ENCODE measurements around the gene TXLNB.
A peak's percentile ranks its signal among the peaks of the same experiment; 100 is the strongest.

TXLNB gene

GRCh38 chr6:139303185-139303584 is 11.4 kb upstream of the TXLNB start:
- H4K91ac ChIP-seq (ENCODE audit: low read length): no peak overlapping the region
- H3K36me3 ChIP-seq (ENCODE audit: control insufficient read depth in 1 of 2, insufficient read depth in 2 of 2, low read depth in 1 of 2, low read length in 2 of 2): no peaks in the 10 kb centered on the region
- H2BK15ac ChIP-seq (ENCODE audit: low read depth, poor library complexity, severe bottlenecking): no peak overlapping the region
- no peak overlapping the region for H2BK120ac ChIP-seq (ENCODE audit: low read depth, low read length)
- H3K9me3 ChIP-seq (ENCODE audit: control insufficient read depth, low read length): no peaks in the 10 kb centered on the region
- H3K79me1 ChIP-seq (replicated peaks; ENCODE audit: low read length, poor library complexity, severe bottlenecking): no peaks in the 10 kb centered on the region
- no peak overlapping the region for H3K27ac ChIP-seq (ENCODE audit: low read length, poor library complexity, severe bottlenecking)
- H3K27me3 ChIP-seq (ENCODE audit: control insufficient read depth in 1 of 2, insufficient read depth in 1 of 2, low read length in 2 of 2): no peaks in the 10 kb centered on the region
- no peak overlapping the region for H3K18ac ChIP-seq (ENCODE audit: low read depth in 1 of 2, low read length in 2 of 2)
- no peak overlapping the region for H2AK5ac ChIP-seq (ENCODE audit: low read length, severe bottlenecking)
- no peak overlapping the region for H2AFZ ChIP-seq (ENCODE audit: low read depth, low read length)
- no peak overlapping the region for H3K23ac ChIP-seq (ENCODE audit: low read length in 2 of 2)
- peak; percentile 53 for DNase-seq
- no peak overlapping the region for H4K8ac ChIP-seq (ENCODE audit: low read length)
- H2BK12ac ChIP-seq (ENCODE audit: low read length in 2 of 2): no peak overlapping the region
- H3K9ac ChIP-seq (ENCODE audit: low read length): no peak overlapping the region
- H3K4ac ChIP-seq (ENCODE audit: low read depth in 1 of 2, low read length in 2 of 2): no peak overlapping the region
- WGBS: no CpG with 5 or more reads among the region's 2 CpGs
- H3K4me3 ChIP-seq (ENCODE audit: insufficient read depth in 1 of 2, low read depth in 1 of 2, low read length in 2 of 2): no peak overlapping the region
- H3K4me2 ChIP-seq (ENCODE audit: low read length, poor library complexity, severe bottlenecking): no peak overlapping the region
- no peak overlapping the region for H2BK5ac ChIP-seq (ENCODE audit: low read depth, low read length, poor library complexity, severe bottlenecking)
- H3K4me1 ChIP-seq (ENCODE audit: control insufficient read depth, insufficient read depth, low read depth, low read length): no peaks in the 10 kb centered on the region
- no peak overlapping the region for H3K14ac ChIP-seq (ENCODE audit: low read length in 2 of 2)

- H3K4ac ChIP-seq (ENCODE audit: low read depth in 1 of 2, low read length in 2 of 2): no peak overlapping the region
- no peaks in the 10 kb centered on the region for H3K27me3 ChIP-seq (ENCODE audit: control insufficient read depth in 1 of 2, insufficient read depth in 1 of 2, low read length in 2 of 2)
- no peak overlapping the region for H3K27ac ChIP-seq (ENCODE audit: low read length, poor library complexity, severe bottlenecking)
Observed at GRCh38 chr6:139297921-139298320, 6.1 kb upstream of the TXLNB start.

GRCh38 chr6:139296927-139297326 is 5.1 kb upstream of the TXLNB start:
- Histone ChIP-seq H3K18ac (ENCODE audit: low read depth in 1 of 2, low read length in 2 of 2) (peak overlapping the region in 1 of 2 experiments; percentile 37), H3K14ac (ENCODE audit: low read length in 2 of 2) (no peak overlapping the region), H2BK5ac (ENCODE audit: low read depth, low read length, poor library complexity, severe bottlenecking) (no peak overlapping the region), H4K8ac (ENCODE audit: low read length) (peak overlapping the region; percentile 38), H3K9ac (ENCODE audit: low read length) (no peak overlapping the region), H3K9me3 (ENCODE audit: control insufficient read depth, low read length) (no peaks in the 10 kb centered on the region), H2AFZ (ENCODE audit: low read depth, low read length) (no peak overlapping the region), H3K4me2 (ENCODE audit: low read length, poor library complexity, severe bottlenecking) (no peak overlapping the region), H3K23ac (ENCODE audit: low read length in 2 of 2) (no peak overlapping the region), H3K27ac (ENCODE audit: low read length, poor library complexity, severe bottlenecking) (no peak overlapping the region), H3K79me1 (replicated peaks; ENCODE audit: low read length, poor library complexity, severe bottlenecking) (no peaks in the 10 kb centered on the region), H3K4me1 (ENCODE audit: control insufficient read depth, insufficient read depth, low read depth, low read length) (peaks cover under 1% of the 10 kb centered on the region), H2AK5ac (ENCODE audit: low read length, severe bottlenecking) (no peak overlapping the region), H3K27me3 (ENCODE audit: control insufficient read depth in 1 of 2, insufficient read depth in 1 of 2, low read length in 2 of 2) (no peaks in the 10 kb centered on the region), H3K36me3 (ENCODE audit: control insufficient read depth in 1 of 2, insufficient read depth in 2 of 2, low read depth in 1 of 2, low read length in 2 of 2) (no peaks in the 10 kb centered on the region), H2BK120ac (ENCODE audit: low read depth, low read length) (peak overlapping the region; percentile 68), H3K4me3 (ENCODE audit: insufficient read depth in 1 of 2, low read depth in 1 of 2, low read length in 2 of 2) (no peak overlapping the region), H3K4ac (ENCODE audit: low read depth in 1 of 2, low read length in 2 of 2) (no peak overlapping the region), H2BK12ac (ENCODE audit: low read length in 2 of 2) (no peak overlapping the region), H2BK15ac (ENCODE audit: low read depth, poor library complexity, severe bottlenecking) (no peak overlapping the region), H4K91ac (ENCODE audit: low read length) (no peak overlapping the region)
- no CpG with 5 or more reads among the region's 1 CpG for WGBS
- peak; percentile 50 for DNase-seq

More at GRCh38 chr6:139297921-139298320, 6.1 kb upstream of the TXLNB start:
- Histone ChIP-seq H3K9me3 (ENCODE audit: control insufficient read depth, low read length) (no peaks in the 10 kb centered on the region), H3K36me3 (ENCODE audit: control insufficient read depth in 1 of 2, insufficient read depth in 2 of 2, low read depth in 1 of 2, low read length in 2 of 2) (no peaks in the 10 kb centered on the region), H2BK5ac (ENCODE audit: low read depth, low read length, poor library complexity, severe bottlenecking) (no peak overlapping the region), H2BK120ac (ENCODE audit: low read depth, low read length) (no peak overlapping the region), H2AK5ac (ENCODE audit: low read length, severe bottlenecking) (no peak overlapping the region), H2AFZ (ENCODE audit: low read depth, low read length) (no peak overlapping the region), H3K9ac (ENCODE audit: low read length) (no peak overlapping the region), H4K8ac (ENCODE audit: low read length) (no peak overlapping the region), H2BK12ac (ENCODE audit: low read length in 2 of 2) (no peak overlapping the region), H3K79me1 (replicated peaks; ENCODE audit: low read length, poor library complexity, severe bottlenecking) (no peaks in the 10 kb centered on the region), H3K4me2 (ENCODE audit: low read length, poor library complexity, severe bottlenecking) (no peak overlapping the region), H2BK15ac (ENCODE audit: low read depth, poor library complexity, severe bottlenecking) (no peak overlapping the region), H3K4me1 (ENCODE audit: control insufficient read depth, insufficient read depth, low read depth, low read length) (no peaks in the 10 kb centered on the region), H3K14ac (ENCODE audit: low read length in 2 of 2) (no peak overlapping the region), H3K23ac (ENCODE audit: low read length in 2 of 2) (no peak overlapping the region), H3K18ac (ENCODE audit: low read depth in 1 of 2, low read length in 2 of 2) (no peak overlapping the region), H3K4me3 (ENCODE audit: insufficient read depth in 1 of 2, low read depth in 1 of 2, low read length in 2 of 2) (no peak overlapping the region), H4K91ac (ENCODE audit: low read length) (no peak overlapping the region)
- DNase-seq: no peak

GRCh38 chr6:139295901-139296300 is 4.1 kb upstream of the TXLNB start:
- no peak for DNase-seq
- Histone ChIP-seq H3K18ac (ENCODE audit: low read depth in 1 of 2, low read length in 2 of 2) (no peak overlapping the region), H3K4me3 (ENCODE audit: insufficient read depth in 1 of 2, low read depth in 1 of 2, low read length in 2 of 2) (no peak overlapping the region), H3K23ac (ENCODE audit: low read length in 2 of 2) (no peak overlapping the region), H2BK12ac (ENCODE audit: low read length in 2 of 2) (no peak overlapping the region), H3K4me1 (ENCODE audit: control insufficient read depth, insufficient read depth, low read depth, low read length) (peaks cover 4% of the 10 kb centered on the region), H4K91ac (ENCODE audit: low read length) (no peak overlapping the region), H4K8ac (ENCODE audit: low read length) (no peak overlapping the region), H2AK5ac (ENCODE audit: low read length, severe bottlenecking) (no peak overlapping the region), H3K4ac (ENCODE audit: low read depth in 1 of 2, low read length in 2 of 2) (no peak overlapping the region), H3K36me3 (ENCODE audit: control insufficient read depth in 1 of 2, insufficient read depth in 2 of 2, low read depth in 1 of 2, low read length in 2 of 2) (no peaks in the 10 kb centered on the region), H3K27me3 (ENCODE audit: control insufficient read depth in 1 of 2, insufficient read depth in 1 of 2, low read length in 2 of 2) (no peaks in the 10 kb centered on the region), H2BK15ac (ENCODE audit: low read depth, poor library complexity, severe bottlenecking) (no peak overlapping the region), H3K9ac (ENCODE audit: low read length) (no peak overlapping the region), H3K79me1 (replicated peaks; ENCODE audit: low read length, poor library complexity, severe bottlenecking) (no peaks in the 10 kb centered on the region), H2AFZ (ENCODE audit: low read depth, low read length) (no peak overlapping the region), H3K4me2 (ENCODE audit: low read length, poor library complexity, severe bottlenecking) (no peak overlapping the region), H2BK120ac (ENCODE audit: low read depth, low read length) (no peak overlapping the region), H3K27ac (ENCODE audit: low read length, poor library complexity, severe bottlenecking) (no peak overlapping the region), H3K9me3 (ENCODE audit: control insufficient read depth, low read length) (no peaks in the 10 kb centered on the region), H3K14ac (ENCODE audit: low read length in 2 of 2) (no peak overlapping the region), H2BK5ac (ENCODE audit: low read depth, low read length, poor library complexity, severe bottlenecking) (no peak overlapping the region)
- no CpG with 5 or more reads among the region's 2 CpGs for WGBS

Data from mesenchymal stem cell (in vitro differentiated cells and primary cell).